Measurements from ENCODE around the gene RARB.

- no peak for TF ChIP-seq CTCF (conservative IDR thresholded peaks at IDR 0.05; ENCODE audit: low read depth, low read length)
- no peak for TF ChIP-seq EZH2 (IDR thresholded peaks at IDR 0.05; ENCODE audit: low read length, unreplicated experiment)
- no peak for TF ChIP-seq EZH2phosphoT487 (IDR thresholded peaks at IDR 0.05; ENCODE audit: borderline replicate concordance, low read length)
Observed at GRCh38 chr3:25502233-25502632, 74.2 kb downstream of the RARB start.

All from PC-3 (cell line).